SK-N-MC (cell line): ENCODE measurements around the gene DIRAS2.
A peak's percentile ranks its signal among the peaks of the same experiment; 100 is the strongest.
"Not testable (repeated sequence)": the region's sequence is repeated elsewhere in the genome, so short reads cannot be mapped to it uniquely, and the experiment has no call there.

Experiments used
- DNase-seq: peaks from one replicate; pipeline ENCODE4 v3.0.0-alpha.2; 2011; ENCODE audit warnings: low read depth, low spot score
- H3K27ac ChIP-seq: fragments of 200-600 bp; sonication (generic); 2 replicates; pipeline ENCODE4 v1.5.1; 2016; ENCODE audit warnings: mixed run types
- H3K36me3 ChIP-seq: fragments of 200-600 bp; sonication (generic); 2 replicates; pipeline ENCODE4 v1.6.1; 2017; ENCODE audit warnings: antibody characterized with exemption, low read length, mixed read lengths; ENCODE audit not compliant: insufficient read depth
- H3K4me3 ChIP-seq: fragments of 200-600 bp; sonication (generic); 2 replicates; pipeline ENCODE4 v1.5.1; 2016
- H3K9ac ChIP-seq: fragments of 200-600 bp; sonication (generic); 2 replicates; pipeline ENCODE4 v1.8.0; 2017; ENCODE audit warnings: mixed run types, mixed read lengths; ENCODE audit not compliant: insufficient read length
- H3K9me3 ChIP-seq: fragments of 200-600 bp; sonication (generic); 2 replicates; pipeline ENCODE4 v1.6.1; 2017; ENCODE audit warnings: low read depth, mild to moderate bottlenecking, antibody characterized with exemption, low read length, moderate library complexity, mixed read lengths
- EZH2 ChIP-seq: fragments of 200-600 bp; sonication (generic); IDR thresholded peaks from one replicate; pipeline ENCODE4 v1.6.1; 2017; ENCODE audit warnings: antibody characterized with exemption
- FOXP2 ChIP-seq: optimal IDR thresholded peaks from 2 replicates; pipeline ENCODE3; 2011; ENCODE audit warnings: mild to moderate bottlenecking, moderate library complexity; ENCODE audit not compliant: insufficient read depth; ENCODE audit errors: extremely low read length, control extremely low read depth
- POLR2AphosphoS5 ChIP-seq: IDR thresholded peaks from 2 replicates; pipeline ENCODE4 v1.6.1; 2012; ENCODE audit warnings: mild to moderate bottlenecking, low read depth, low read length, borderline replicate concordance

Gene DIRAS2

GRCh38 chr9:90642570-90643539 is at the start of gene DIRAS2:
Gene DIRAS2, minus strand, starts transcription at chr9:90642824. Its CDS starts 28,997 bp downstream, at chr9:90613827.
- Histone ChIP-seq H3K9ac (no peak within 1 kb of the TSS), H3K9me3 (no peaks in the 10 kb centered on the region), H3K4me3 (peak within 1 kb of the TSS; percentile 58), H3K36me3 (no peaks in the 10 kb centered on the region), H3K27ac (no peak within 1 kb of the TSS)
- DNase-seq = no peak
- TF ChIP-seq EZH2 (peak; percentile 87), POLR2AphosphoS5 (no peak)

- H3K36me3 ChIP-seq = no peaks in the 10 kb centered on the region
- TF ChIP-seq EZH2 = no peak
- no peak for TF ChIP-seq POLR2AphosphoS5
- no peak for TF ChIP-seq FOXP2
- H3K4me3 ChIP-seq = no peak overlapping the region
- DNase-seq = no peak
- H3K27ac ChIP-seq = no peak overlapping the region
- H3K9ac ChIP-seq = no peak overlapping the region
- no peaks in the 10 kb centered on the region for H3K9me3 ChIP-seq
Measured at GRCh38 chr9:90684736-90685135, 42.1 kb upstream of the DIRAS2 start.

- TF ChIP-seq FOXP2 (no peak), EZH2 (no peak), POLR2AphosphoS5 (no peak)
- no peak overlapping the region for H3K9ac ChIP-seq
- no peak for DNase-seq
- H3K27ac ChIP-seq = no peak overlapping the region
- H3K4me3 ChIP-seq = no peak overlapping the region
- no peaks in the 10 kb centered on the region for H3K9me3 ChIP-seq
- H3K36me3 ChIP-seq = no peaks in the 10 kb centered on the region
Measured at GRCh38 chr9:90684106-90684505, 41.5 kb upstream of the DIRAS2 start.

DNA sequence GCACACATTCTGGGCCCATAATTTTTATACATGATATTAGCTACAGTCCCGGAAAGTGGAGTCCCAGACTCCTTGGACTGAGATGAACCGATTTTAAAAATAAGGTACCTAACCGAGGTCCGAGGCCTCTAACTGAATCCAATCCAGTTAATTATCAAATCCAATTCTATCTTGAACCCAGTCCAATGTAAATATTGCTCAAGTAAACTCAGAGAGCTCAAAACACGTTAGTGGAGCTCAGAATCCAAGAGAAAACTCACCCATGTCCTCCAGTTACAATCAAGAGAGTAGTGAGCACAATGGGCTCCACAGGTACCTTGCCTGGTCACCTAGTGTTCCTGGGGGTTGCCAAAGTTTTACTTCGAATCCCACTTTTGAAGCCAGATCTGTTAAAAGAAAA is 37.9 kb upstream of the DIRAS2 start:
- no peak for DNase-seq
- H3K9ac ChIP-seq = no peak overlapping the region

GRCh38 chr9:90665072-90665471 is 22.4 kb upstream of the DIRAS2 start:
- TF ChIP-seq EZH2 (no peak), POLR2AphosphoS5 (no peak), FOXP2 (no peak)

More for the DNA sequence above, 37.9 kb upstream of the DIRAS2 start:
- no peaks in the 10 kb centered on the region for H3K9me3 ChIP-seq
- no peaks in the 10 kb centered on the region for H3K36me3 ChIP-seq
- H3K4me3 ChIP-seq = no peak overlapping the region
- H3K27ac ChIP-seq = no peak overlapping the region
- no peak for TF ChIP-seq EZH2
- TF ChIP-seq POLR2AphosphoS5 = no peak
- TF ChIP-seq FOXP2 = no peak

DNA sequence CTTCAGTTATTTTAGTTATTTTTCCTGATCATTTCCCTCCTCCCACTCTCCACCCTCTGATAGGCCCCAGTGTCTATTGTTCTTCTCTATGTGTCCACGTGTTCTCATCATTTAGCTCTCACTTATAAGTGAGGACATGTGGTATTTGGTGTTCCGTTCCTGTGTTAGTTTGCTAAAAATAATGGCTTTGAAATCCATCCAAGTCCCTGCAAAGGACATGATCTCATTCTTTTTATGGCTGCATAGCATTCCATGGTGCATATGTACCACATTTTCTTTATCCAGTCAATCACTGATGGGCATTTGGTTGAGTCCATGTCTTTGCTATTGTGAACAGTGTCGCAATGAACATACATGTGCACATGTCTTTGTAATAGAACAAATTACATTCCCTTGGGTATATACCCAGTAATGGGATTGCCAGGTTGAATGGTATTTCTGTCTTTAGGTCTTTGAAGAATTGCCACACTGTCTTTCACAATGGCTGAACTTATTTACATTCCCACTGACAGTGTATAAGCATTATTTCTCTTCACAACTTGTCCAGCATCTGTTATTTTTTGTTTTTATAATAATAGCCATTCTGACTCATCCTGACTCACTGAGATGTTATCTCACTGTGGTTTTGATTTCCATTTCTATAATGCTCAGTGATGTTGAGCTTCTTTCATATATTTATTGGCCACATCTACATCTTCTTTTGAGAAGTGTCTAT is 17.2 kb upstream of the DIRAS2 start:
- H3K9me3 ChIP-seq = no peaks in the 10 kb centered on the region
- no peak for TF ChIP-seq POLR2AphosphoS5
- no peak for TF ChIP-seq EZH2
- no peak for TF ChIP-seq FOXP2
- H3K9ac ChIP-seq = no peak overlapping the region
- no peaks in the 10 kb centered on the region for H3K36me3 ChIP-seq
- H3K27ac ChIP-seq = no peak overlapping the region
- H3K4me3 ChIP-seq = no peak overlapping the region
- DNase-seq = no peak

More at GRCh38 chr9:90665072-90665471, 22.4 kb upstream of the DIRAS2 start:
- no peak overlapping the region for H3K4me3 ChIP-seq
- H3K36me3 ChIP-seq = no peaks in the 10 kb centered on the region
- H3K27ac ChIP-seq = no peak overlapping the region
- no peak overlapping the region for H3K9ac ChIP-seq
- no peak for DNase-seq
- H3K9me3 ChIP-seq = no peaks in the 10 kb centered on the region

- Histone ChIP-seq H3K27ac (no peak overlapping the region), H3K9me3 (no peaks in the 10 kb centered on the region), H3K4me3 (no peak overlapping the region), H3K9ac (no peak overlapping the region), H3K36me3 (no peaks in the 10 kb centered on the region)
- TF ChIP-seq EZH2 (no peak), POLR2AphosphoS5 (no peak), FOXP2 (no peak)
- DNase-seq = no peak
Measured at GRCh38 chr9:90658783-90659182, 16.2 kb upstream of the DIRAS2 start.

- H3K9ac ChIP-seq = no peak overlapping the region
- TF ChIP-seq EZH2 (no peak), POLR2AphosphoS5 (no peak), FOXP2 (no peak)
Measured at GRCh38 chr9:90658181-90658580, 15.6 kb upstream of the DIRAS2 start.

GRCh38 chr9:90656876-90657275 is 14.3 kb upstream of the DIRAS2 start:
- H3K4me3 ChIP-seq, H3K9ac ChIP-seq, H3K9me3 ChIP-seq, DNase-seq, H3K27ac ChIP-seq, H3K36me3 ChIP-seq: not testable (repeated sequence)

More at GRCh38 chr9:90658181-90658580, 15.6 kb upstream of the DIRAS2 start:
- DNase-seq = no peak
- Histone ChIP-seq H3K4me3 (no peak overlapping the region), H3K9me3 (no peaks in the 10 kb centered on the region), H3K36me3 (no peaks in the 10 kb centered on the region), H3K27ac (no peak overlapping the region)
